Spleen (tissue), 7 donors: ENCODE data around the gene NBEA.

Experiments used
- POLR2A ChIP-seq, 3 donors: fragments of 450-650 bp; IDR thresholded peaks; one replicate each; pipeline ENCODE4 v1.5.1; 2017; ENCODE audit warnings: antibody characterized with exemption in 3 of 3, mild to moderate bottlenecking in 1 of 3
- TF ChIP-seq, protein P1 (sequence below), 11 experiments: fragments of 200-600 bp in 7 of 11; fragments of 450-650 bp in 4 of 11; sonication (generic) in 4 of 11; IDR thresholded peaks in 8 of 11; conservative IDR thresholded peaks in 3 of 11; 1 replicate in 7 of 11; 2 replicates in 4 of 11; pipeline versions ENCODE4 v1.4.0 to v1.8.0; 2016 to 2021; ENCODE audit warnings: antibody characterized with exemption in 11 of 11, inconsistent platforms in 4 of 11, mild to moderate bottlenecking in 1 of 11
- donor health status: DM: no; HTN: no; CAD: no; lungs with moderate emphysema.
- donor health status: DM: no; HTN: no; CAD: no.
- donor health status: DM: no; HTN: no; CAD: no.

DNA sequence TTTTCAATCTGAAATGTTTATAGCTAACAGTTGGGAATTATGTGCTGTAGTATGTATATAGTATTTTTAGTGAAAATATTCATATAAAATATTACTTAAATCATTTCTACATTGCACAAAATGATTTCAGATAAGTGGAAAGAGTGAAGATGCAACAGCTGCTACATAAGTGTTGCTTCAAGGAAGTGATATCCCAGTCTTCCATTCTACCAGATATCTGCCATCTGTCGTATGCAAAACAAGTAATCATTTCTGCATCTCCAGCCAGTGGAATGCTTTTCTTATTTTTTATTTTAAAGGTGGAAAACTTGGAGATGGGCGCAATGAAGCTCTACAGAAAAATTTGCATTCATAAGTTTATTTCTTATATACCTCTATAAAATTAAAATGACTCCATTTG, 687.0 kb downstream of the NBEA start:
- TF ChIP-seq, protein P1, sequence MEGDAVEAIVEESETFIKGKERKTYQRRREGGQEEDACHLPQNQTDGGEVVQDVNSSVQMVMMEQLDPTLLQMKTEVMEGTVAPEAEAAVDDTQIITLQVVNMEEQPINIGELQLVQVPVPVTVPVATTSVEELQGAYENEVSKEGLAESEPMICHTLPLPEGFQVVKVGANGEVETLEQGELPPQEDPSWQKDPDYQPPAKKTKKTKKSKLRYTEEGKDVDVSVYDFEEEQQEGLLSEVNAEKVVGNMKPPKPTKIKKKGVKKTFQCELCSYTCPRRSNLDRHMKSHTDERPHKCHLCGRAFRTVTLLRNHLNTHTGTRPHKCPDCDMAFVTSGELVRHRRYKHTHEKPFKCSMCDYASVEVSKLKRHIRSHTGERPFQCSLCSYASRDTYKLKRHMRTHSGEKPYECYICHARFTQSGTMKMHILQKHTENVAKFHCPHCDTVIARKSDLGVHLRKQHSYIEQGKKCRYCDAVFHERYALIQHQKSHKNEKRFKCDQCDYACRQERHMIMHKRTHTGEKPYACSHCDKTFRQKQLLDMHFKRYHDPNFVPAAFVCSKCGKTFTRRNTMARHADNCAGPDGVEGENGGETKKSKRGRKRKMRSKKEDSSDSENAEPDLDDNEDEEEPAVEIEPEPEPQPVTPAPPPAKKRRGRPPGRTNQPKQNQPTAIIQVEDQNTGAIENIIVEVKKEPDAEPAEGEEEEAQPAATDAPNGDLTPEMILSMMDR (IDR thresholded peaks at IDR 0.05 in 8 of 11, conservative IDR thresholded peaks at IDR 0.05 in 3 of 11): no peak
- TF ChIP-seq POLR2A (IDR thresholded peaks at IDR 0.05): no peak
